Adrenal gland (tissue), 5 donors: Measurements from ENCODE around the gene HMCN2.

ENCODE experiments used
- POLR2A ChIP-seq, 2 donors: fragments of 450-650 bp; IDR thresholded peaks; one replicate each; pipeline ENCODE4 v1.6.1; 2017; ENCODE audit warnings: antibody characterized with exemption in 2 of 2, mild to moderate bottlenecking in 2 of 2, moderate library complexity in 1 of 2
- TF ChIP-seq, protein P1 (sequence below), 6 experiments: fragments of 450-650 bp in 4 of 6; fragments of 200-600 bp in 2 of 6; sonication (generic) in 1 of 6; IDR thresholded peaks; 1 replicate in 5 of 6; 2 replicates in 1 of 6; pipeline versions ENCODE4 v1.5.1 to v1.8.0; 2016 to 2021; ENCODE audit warnings: antibody characterized with exemption in 6 of 6, mild to moderate bottlenecking in 2 of 6, moderate library complexity in 1 of 6
- donor health status: DM: no; HTN: no; CAD: no.

DNA sequence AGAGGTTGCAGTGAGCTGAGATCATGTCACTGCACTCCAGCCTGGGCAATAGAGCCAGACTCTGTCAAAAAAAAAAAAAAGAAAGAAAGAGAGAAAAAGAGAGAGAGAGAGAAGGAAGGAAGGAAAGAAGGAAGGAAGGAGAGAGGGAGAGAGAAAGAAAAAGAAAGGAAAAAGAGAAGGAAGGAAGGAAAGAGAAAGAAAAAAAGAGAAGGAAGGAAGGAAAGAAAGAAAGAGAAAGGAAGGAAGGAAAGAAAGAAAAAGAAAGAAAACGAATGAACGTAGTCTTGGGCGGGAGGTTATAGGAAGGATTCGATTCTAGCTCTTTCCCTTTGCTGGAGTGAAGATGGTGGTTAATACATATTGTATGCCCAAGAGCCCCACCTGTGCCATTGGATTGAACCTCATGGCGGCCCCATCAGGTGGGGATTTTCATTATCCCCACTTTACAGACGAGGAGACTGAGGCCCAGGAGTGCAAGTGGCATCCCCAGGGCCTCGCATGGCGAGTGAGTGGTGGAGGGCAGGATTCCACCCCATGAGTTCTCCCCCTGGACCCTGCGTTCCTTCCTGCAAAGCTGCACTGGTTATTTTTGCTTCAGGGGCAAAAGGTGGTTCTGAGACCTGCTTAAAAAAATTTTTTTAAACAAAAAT, 98.3 kb downstream of the HMCN2 start:
- TF ChIP-seq, protein P1, sequence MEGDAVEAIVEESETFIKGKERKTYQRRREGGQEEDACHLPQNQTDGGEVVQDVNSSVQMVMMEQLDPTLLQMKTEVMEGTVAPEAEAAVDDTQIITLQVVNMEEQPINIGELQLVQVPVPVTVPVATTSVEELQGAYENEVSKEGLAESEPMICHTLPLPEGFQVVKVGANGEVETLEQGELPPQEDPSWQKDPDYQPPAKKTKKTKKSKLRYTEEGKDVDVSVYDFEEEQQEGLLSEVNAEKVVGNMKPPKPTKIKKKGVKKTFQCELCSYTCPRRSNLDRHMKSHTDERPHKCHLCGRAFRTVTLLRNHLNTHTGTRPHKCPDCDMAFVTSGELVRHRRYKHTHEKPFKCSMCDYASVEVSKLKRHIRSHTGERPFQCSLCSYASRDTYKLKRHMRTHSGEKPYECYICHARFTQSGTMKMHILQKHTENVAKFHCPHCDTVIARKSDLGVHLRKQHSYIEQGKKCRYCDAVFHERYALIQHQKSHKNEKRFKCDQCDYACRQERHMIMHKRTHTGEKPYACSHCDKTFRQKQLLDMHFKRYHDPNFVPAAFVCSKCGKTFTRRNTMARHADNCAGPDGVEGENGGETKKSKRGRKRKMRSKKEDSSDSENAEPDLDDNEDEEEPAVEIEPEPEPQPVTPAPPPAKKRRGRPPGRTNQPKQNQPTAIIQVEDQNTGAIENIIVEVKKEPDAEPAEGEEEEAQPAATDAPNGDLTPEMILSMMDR (IDR thresholded peaks at IDR 0.05) = no peak
- TF ChIP-seq POLR2A (IDR thresholded peaks at IDR 0.05) = no peak
